GM12878 (cell line): ENCODE measurements around the gene MPZL3. TPM values are rescaled to one million over a fixed set of nuclear protein-coding genes. Genes with fewer than 3 reads are reported as not detected.

Experiments used
- CEBPB ChIP-seq, 2 experiments: fragments of 150-350 bp in 1 of 2; IDR thresholded peaks; 2 replicates each; pipeline ENCODE4 v1.6.1; 2012 to 2014; ENCODE audit warnings: low read depth in 2 of 2, low read length in 2 of 2, borderline replicate concordance in 1 of 2, inconsistent platforms in 1 of 2
- DPF2 ChIP-seq: fragments of 450-650 bp; IDR thresholded peaks from 2 replicates; pipeline ENCODE4 v1.6.1; 2017; ENCODE audit warnings: mild to moderate bottlenecking
- E4F1 ChIP-seq: fragments of 450-650 bp; IDR thresholded peaks from 2 replicates; pipeline ENCODE4 v1.6.1; 2018; ENCODE audit warnings: borderline replicate concordance, mild to moderate bottlenecking; ENCODE audit not compliant: partially characterized antibody
- ELK1 ChIP-seq: IDR thresholded peaks from 2 replicates; pipeline ENCODE4 v1.6.1; 2012; ENCODE audit warnings: low read depth, low read length, improper control_type of control experiment
- EP300 ChIP-seq, 2 experiments: fragments of 150-350 bp in 1 of 2; IDR thresholded peaks; 2 replicates each; pipeline ENCODE4 v1.6.1; 2011 to 2012; ENCODE audit warnings: low read depth in 2 of 2, low read length in 2 of 2, borderline replicate concordance in 1 of 2, improper control_type of control experiment in 1 of 2, inconsistent platforms in 1 of 2; ENCODE audit not compliant: control insufficient read depth in 1 of 2
- GATAD2B ChIP-seq: fragments of 450-650 bp; conservative IDR thresholded peaks from 2 replicates; pipeline ENCODE4 v1.6.1; 2017; ENCODE audit warnings: low read depth, mild to moderate bottlenecking, moderate library complexity
- MEF2A ChIP-seq: IDR thresholded peaks from 2 replicates; pipeline ENCODE4 v1.6.1; 2011; ENCODE audit warnings: low read depth, mild to moderate bottlenecking, low read length, moderate library complexity; ENCODE audit not compliant: insufficient read depth
- NRF1 ChIP-seq: conservative IDR thresholded peaks from 2 replicates; pipeline ENCODE4 v1.6.1; 2011; ENCODE audit warnings: mild to moderate bottlenecking, low read depth, low read length, improper control_type of control experiment
- RCOR1 ChIP-seq: conservative IDR thresholded peaks from 2 replicates; pipeline ENCODE4 v1.6.1; 2012; ENCODE audit warnings: low read depth, low read length, improper control_type of control experiment
- SP1 ChIP-seq: IDR thresholded peaks from one replicate; pipeline ENCODE4 v1.6.1; 2011; ENCODE audit warnings: low read depth, low read length
- TCF12 ChIP-seq: IDR thresholded peaks from 2 replicates; pipeline ENCODE4 v1.6.1; 2011; ENCODE audit warnings: low read depth, mild to moderate bottlenecking, low read length
- TCF7 ChIP-seq: IDR thresholded peaks from 2 replicates; pipeline ENCODE4 v1.6.1; 2014; ENCODE audit warnings: antibody characterized with exemption, borderline replicate concordance
- YBX1 ChIP-seq: fragments of 450-650 bp; IDR thresholded peaks from 2 replicates; pipeline ENCODE4 v1.6.1; 2016; ENCODE audit warnings: antibody characterized with exemption
- ZNF274 ChIP-seq: IDR thresholded peaks from one replicate; pipeline ENCODE4 v1.8.0; 2011; ENCODE audit not compliant: insufficient read length, insufficient read depth
- polyA plus RNA-seq, 11 experiments: library from polyadenylated mRNA; depleted of rRNA in 4 of 11; unstranded in 6 of 11; stranded (reverse) in 5 of 11; fragments of >200 nt; fragmentation: Nextera tagmentation in 4 of 11; fragmentation: Illumina TruSeq in 1 of 11; extraction: Ambion mirVana in 4 of 11; extraction: Trizol in 1 of 11; gene quantifications; 1 replicate in 1 of 11; 2 replicates in 10 of 11; pipeline versions ENCODE4 v1.2.1 to v1.2.3, GENCODE V29; 2011 to 2016; ENCODE audit warnings: inconsistent platforms in 2 of 11, missing spikeins in 2 of 11, low read depth in 1 of 11
- total RNA-seq, 4 experiments: library from RNA; depleted of rRNA in 3 of 4; stranded (reverse); fragments of >200 nt in 3 of 4; fragmentation: Illumina TruSeq in 1 of 4; extraction: Trizol in 1 of 4; gene quantifications; 2 replicates each; pipeline versions ENCODE4 v1.2.1 to v1.2.3, GENCODE V29; 2013 to 2021
- TF ChIP-seq, protein P1 (sequence below): fragments of 450-650 bp; IDR thresholded peaks from 2 replicates; pipeline ENCODE4 v1.6.1; 2016; ENCODE audit warnings: mild to moderate bottlenecking, moderate library complexity, borderline replicate concordance
- TF ChIP-seq, protein P2 (sequence below): fragments of 450-650 bp; IDR thresholded peaks from 2 replicates; pipeline ENCODE4 v1.6.1; 2017; ENCODE audit warnings: mild to moderate bottlenecking, moderate library complexity

The MPZL3 gene
- total and polyA plus RNA-seq, 10 of the 15 experiments (the other 5 are each of a cell fraction or from before 2014, with no cell fraction given): 2.1 to 7.5 (median 6.2) TPM

DNA sequence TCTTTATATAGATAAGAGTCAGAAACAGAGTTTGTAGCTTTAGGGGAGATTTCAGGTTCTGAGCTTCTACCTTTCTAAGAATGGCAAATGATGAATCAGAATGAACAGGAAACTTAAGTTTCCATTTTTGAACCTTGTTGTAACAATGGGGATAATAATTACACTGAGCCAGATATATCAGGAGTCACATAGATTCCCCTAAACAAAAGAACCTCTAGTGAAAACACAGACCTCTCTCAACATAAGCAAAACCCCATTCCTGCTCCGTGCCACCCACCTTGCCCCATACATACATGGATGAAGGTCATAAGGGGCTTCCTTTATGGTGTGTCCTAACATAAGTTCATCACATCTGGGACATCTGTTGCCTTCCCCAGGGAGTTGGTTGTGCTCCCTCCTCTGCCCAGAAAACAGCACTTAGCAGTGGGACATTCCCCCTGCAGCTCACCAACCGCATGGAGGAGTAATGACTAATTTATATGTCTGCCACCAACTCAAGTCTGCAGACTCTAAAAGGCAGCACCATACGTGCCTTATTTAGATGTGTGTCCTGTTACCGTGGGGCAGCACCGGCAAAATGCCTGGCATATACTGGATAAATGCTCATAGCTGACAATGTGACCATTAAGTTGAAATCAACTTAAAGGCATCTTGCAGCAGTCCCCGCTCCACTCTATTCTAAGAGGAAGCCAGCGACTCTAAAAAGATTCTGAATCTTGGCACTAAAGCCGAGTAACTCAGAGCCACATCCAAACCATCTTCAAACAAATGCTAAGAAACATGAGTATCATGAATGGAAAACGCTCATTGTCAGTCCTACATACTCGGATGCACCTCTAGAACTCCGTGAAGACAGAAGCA is 35.3 kb downstream of the MPZL3 start (continued):
- TF ChIP-seq E4F1: no peak
- peak; percentile 50; the same call in 1 of the 2 replicates for TF ChIP-seq GATAD2B
- TF ChIP-seq YBX1: no peak
- TF ChIP-seq, protein P1, sequence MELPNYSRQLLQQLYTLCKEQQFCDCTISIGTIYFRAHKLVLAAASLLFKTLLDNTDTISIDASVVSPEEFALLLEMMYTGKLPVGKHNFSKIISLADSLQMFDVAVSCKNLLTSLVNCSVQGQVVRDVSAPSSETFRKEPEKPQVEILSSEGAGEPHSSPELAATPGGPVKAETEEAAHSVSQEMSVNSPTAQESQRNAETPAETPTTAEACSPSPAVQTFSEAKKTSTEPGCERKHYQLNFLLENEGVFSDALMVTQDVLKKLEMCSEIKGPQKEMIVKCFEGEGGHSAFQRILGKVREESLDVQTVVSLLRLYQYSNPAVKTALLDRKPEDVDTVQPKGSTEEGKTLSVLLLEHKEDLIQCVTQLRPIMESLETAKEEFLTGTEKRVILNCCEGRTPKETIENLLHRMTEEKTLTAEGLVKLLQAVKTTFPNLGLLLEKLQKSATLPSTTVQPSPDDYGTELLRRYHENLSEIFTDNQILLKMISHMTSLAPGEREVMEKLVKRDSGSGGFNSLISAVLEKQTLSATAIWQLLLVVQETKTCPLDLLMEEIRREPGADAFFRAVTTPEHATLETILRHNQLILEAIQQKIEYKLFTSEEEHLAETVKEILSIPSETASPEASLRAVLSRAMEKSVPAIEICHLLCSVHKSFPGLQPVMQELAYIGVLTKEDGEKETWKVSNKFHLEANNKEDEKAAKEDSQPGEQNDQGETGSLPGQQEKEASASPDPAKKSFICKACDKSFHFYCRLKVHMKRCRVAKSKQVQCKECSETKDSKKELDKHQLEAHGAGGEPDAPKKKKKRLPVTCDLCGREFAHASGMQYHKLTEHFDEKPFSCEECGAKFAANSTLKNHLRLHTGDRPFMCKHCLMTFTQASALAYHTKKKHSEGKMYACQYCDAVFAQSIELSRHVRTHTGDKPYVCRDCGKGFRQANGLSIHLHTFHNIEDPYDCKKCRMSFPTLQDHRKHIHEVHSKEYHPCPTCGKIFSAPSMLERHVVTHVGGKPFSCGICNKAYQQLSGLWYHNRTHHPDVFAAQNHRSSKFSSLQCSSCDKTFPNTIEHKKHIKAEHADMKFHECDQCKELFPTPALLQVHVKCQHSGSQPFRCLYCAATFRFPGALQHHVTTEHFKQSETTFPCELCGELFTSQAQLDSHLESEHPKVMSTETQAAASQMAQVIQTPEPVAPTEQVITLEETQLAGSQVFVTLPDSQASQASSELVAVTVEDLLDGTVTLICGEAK: no peak
- TF ChIP-seq ZNF274: no peak
- peak; percentile 83 for TF ChIP-seq DPF2
- TF ChIP-seq MEF2A: 0 out of 2 replicates have a peak, but pooled peaks have one; percentile 71
- TF ChIP-seq TCF12: peak; percentile 71; the same call in 1 of the 2 replicates
- TF ChIP-seq TCF7: no peak
- TF ChIP-seq, protein P2, sequence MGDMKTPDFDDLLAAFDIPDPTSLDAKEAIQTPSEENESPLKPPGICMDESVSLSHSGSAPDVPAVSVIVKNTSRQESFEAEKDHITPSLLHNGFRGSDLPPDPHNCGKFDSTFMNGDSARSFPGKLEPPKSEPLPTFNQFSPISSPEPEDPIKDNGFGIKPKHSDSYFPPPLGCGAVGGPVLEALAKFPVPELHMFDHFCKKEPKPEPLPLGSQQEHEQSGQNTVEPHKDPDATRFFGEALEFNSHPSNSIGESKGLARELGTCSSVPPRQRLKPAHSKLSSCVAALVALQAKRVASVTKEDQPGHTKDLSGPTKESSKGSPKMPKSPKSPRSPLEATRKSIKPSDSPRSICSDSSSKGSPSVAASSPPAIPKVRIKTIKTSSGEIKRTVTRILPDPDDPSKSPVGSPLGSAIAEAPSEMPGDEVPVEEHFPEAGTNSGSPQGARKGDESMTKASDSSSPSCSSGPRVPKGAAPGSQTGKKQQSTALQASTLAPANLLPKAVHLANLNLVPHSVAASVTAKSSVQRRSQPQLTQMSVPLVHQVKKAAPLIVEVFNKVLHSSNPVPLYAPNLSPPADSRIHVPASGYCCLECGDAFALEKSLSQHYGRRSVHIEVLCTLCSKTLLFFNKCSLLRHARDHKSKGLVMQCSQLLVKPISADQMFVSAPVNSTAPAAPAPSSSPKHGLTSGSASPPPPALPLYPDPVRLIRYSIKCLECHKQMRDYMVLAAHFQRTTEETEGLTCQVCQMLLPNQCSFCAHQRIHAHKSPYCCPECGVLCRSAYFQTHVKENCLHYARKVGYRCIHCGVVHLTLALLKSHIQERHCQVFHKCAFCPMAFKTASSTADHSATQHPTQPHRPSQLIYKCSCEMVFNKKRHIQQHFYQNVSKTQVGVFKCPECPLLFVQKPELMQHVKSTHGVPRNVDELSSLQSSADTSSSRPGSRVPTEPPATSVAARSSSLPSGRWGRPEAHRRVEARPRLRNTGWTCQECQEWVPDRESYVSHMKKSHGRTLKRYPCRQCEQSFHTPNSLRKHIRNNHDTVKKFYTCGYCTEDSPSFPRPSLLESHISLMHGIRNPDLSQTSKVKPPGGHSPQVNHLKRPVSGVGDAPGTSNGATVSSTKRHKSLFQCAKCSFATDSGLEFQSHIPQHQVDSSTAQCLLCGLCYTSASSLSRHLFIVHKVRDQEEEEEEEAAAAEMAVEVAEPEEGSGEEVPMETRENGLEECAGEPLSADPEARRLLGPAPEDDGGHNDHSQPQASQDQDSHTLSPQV: no peak
- peak in 1 of 2 experiments; percentile 64; a peak in 1 of 4 replicates for TF ChIP-seq EP300 (IDR thresholded peaks at IDR 0.05; ENCODE audit: borderline replicate concordance in 1 of 2, control insufficient read depth in 1 of 2, low read depth in 2 of 2, low read length in 2 of 2)
- no peak for TF ChIP-seq ELK1
- TF ChIP-seq NRF1: no peak
- TF ChIP-seq RCOR1: no peak
- 0 out of 4 replicates have a peak, but pooled peaks of 1 of the 2 experiments have one; percentile 23 for TF ChIP-seq CEBPB (IDR thresholded peaks at IDR 0.05; ENCODE audit: borderline replicate concordance in 1 of 2, low read depth in 2 of 2, low read length in 2 of 2)
- TF ChIP-seq SP1: no peak
